Measurements from ENCODE around the gene EIF3I. TPM values are rescaled to one million over a fixed set of nuclear protein-coding genes. Genes with fewer than 3 reads are reported as not detected.
A peak's percentile ranks its signal among the peaks of the same experiment; 100 is the strongest.

EIF3I gene
- total RNA-seq, 1 donor = 280 TPM

- H3K4me3 ChIP-seq (ENCODE audit: low read depth, low read length) = no peak overlapping the region
- no peak for DNase-seq (ENCODE audit: low read depth)
- TF ChIP-seq CTCF (IDR thresholded peaks at IDR 0.05; ENCODE audit: insufficient read depth, low read depth, low read length) = no peak
These were observed 6.6 kb downstream of the EIF3I start for GRCh38 chr1:32228771-32229170.

- no peak for TF ChIP-seq CTCF (IDR thresholded peaks at IDR 0.05; ENCODE audit: insufficient read depth, low read depth, low read length)
These were observed 9.7 kb downstream of the EIF3I start for GRCh38 chr1:32231843-32232432.

GRCh38 chr1:32232558-32233304 lies 10.5 kb downstream of the EIF3I start:
- no peak for TF ChIP-seq CTCF (IDR thresholded peaks at IDR 0.05; ENCODE audit: insufficient read depth, low read depth, low read length)
- H3K4me3 ChIP-seq (ENCODE audit: low read depth, low read length) = no peak overlapping the region
- no peak for DNase-seq (ENCODE audit: low read depth)

More at GRCh38 chr1:32231843-32232432, 9.7 kb downstream of the EIF3I start:
- H3K4me3 ChIP-seq (ENCODE audit: low read depth, low read length) = no peak overlapping the region
- no peak for DNase-seq (ENCODE audit: low read depth)

- no peak for TF ChIP-seq CTCF (IDR thresholded peaks at IDR 0.05; ENCODE audit: insufficient read depth, low read depth, low read length)
These were observed 12.6 kb downstream of the EIF3I start for GRCh38 chr1:32234792-32235191.

GRCh38 chr1:32239337-32239736 lies 17.1 kb downstream of the EIF3I start:
- TF ChIP-seq CTCF (IDR thresholded peaks at IDR 0.05; ENCODE audit: insufficient read depth, low read depth, low read length) = no peak
- H3K4me3 ChIP-seq (ENCODE audit: low read depth, low read length) = no peak overlapping the region
- no peak for DNase-seq (ENCODE audit: low read depth)

More at GRCh38 chr1:32234792-32235191, 12.6 kb downstream of the EIF3I start:
- H3K4me3 ChIP-seq (ENCODE audit: low read depth, low read length) = no peak overlapping the region
- no peak for DNase-seq (ENCODE audit: low read depth)

GRCh38 chr1:32239790-32240139 lies 17.6 kb downstream of the EIF3I start:
- no peak for DNase-seq (ENCODE audit: low read depth)
- TF ChIP-seq CTCF (IDR thresholded peaks at IDR 0.05; ENCODE audit: insufficient read depth, low read depth, low read length) = no peak
- peak overlapping the region; percentile 87 for H3K4me3 ChIP-seq (ENCODE audit: low read depth, low read length)
